NCI-H187 (cell line): ENCODE measurements around the gene PSMD12.
"Not testable (repeated sequence)": the region's sequence is repeated elsewhere in the genome, so short reads cannot be mapped to it uniquely, and the experiment has no call there.

Source experiments
- DNase-seq, 2 experiments: peaks; one replicate each; lab custom pipeline; 2025; lab: John Stamatoyannopoulos, UW

The PSMD12 gene

DNA sequence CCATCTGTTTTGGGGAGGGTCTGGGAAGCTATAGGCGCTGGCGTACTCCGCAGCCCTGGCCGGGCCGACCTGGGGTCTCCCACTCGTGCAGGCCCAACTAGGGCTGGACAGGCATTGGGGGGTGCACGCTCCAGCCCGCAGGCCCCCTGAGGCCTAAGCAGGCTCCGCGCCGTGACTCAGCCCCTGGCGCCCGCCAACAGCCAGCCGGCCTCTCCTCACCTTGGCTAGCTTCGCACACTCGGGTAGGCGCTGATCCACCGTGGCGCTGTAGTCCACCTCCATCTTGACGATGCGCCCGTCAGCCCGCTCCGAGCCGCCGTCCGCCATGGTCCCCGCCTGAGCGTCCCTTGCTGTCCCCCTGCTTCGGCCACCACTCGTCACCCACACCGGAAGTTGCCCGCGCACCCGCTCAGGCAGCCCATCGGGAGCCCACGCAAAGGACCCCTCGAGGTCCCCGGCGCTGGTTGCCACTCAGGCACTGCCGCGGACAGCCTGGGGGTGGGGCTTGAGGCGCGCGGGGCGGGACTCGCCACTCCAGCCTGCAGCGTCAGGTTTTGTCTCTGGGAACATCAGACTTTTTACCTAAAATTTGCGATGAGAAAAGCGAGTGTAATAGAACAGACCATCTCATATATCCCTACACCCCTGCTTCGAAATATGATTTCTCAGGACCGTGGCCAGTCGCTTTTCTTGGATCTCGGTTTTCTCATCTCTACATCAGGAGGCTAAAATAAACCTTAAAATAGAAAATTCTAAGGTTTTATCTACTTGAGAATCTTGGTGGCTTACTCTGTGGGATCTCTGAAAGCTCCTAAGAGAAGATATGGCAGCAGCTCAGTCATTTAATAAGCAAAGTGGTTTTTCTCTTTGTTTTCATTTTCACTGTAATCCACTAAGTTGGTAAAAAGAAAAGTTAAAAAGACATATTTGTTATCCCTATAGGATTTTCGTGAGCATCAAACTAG is at the start of gene PSMD12:
Gene PSMD12, minus strand, starts transcription at position 385 of the 965 bp plus-strand sequence. Its CDS starts 58 bp downstream, at position 327.
- peak; percentile 87 to 90 for DNase-seq

DNA sequence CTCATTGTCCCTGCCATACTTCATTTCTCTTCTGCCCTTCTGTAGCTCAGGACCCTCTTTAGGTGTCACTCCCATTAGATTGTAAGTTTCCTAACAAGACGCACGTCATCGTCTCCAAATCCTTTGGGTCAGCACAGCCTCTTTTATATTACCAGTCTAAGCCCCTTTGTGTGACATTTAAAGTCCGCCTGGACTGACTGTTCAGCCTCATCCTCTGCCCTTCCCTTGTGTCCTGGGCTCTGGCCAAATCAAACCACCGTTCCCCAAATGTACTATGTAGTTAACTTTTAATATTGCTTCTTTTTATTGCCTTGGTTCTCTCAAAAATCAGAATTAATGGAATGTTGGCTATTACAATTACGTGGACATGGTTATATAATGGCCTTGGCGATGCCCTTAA is 48.9 kb upstream of the PSMD12 start:
- DNase-seq, result no peak

GRCh38 chr17:67414559-67414958 is 48.2 kb upstream of the PSMD12 start:
- DNase-seq, result no peak

DNA sequence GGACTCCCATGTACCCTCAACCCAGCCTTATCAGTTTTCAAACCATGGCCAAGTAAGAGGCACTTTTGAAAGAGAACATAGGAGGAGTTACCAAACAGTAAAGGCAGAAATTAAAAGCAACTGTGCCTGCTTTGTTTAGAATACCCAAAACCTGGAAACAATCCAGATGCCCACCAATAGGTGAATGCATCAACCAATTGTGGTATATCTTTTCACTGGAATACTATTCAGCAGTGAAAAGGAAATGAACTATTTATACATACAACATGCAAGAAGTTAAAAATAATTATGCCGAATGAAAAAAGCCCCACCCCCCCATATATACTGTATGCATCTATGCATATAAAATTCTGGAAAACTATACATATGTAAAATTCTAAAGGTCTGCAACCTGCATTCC is 47.8 kb upstream of the PSMD12 start:
- no peak for DNase-seq

DNA sequence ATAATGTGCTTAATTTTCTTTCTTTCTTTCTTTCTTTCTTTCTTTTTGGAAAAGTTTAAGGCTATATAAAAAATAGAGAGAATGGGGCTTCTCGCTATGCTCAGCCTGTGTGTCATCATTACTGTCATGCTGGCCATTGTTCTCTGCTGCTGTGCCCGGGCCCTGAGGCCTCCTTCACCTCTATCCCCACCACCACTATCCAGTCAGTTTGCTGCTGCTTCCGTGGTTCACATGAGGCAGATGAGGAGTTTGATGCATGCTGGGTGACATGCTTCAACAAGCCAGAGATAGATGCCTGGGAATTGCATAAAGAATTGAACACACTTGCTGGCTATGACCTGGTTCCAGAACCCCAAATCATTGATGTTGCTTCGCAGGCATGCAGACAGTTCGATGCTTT is 47.0 kb upstream of the PSMD12 start:
- no peak for DNase-seq

DNA sequence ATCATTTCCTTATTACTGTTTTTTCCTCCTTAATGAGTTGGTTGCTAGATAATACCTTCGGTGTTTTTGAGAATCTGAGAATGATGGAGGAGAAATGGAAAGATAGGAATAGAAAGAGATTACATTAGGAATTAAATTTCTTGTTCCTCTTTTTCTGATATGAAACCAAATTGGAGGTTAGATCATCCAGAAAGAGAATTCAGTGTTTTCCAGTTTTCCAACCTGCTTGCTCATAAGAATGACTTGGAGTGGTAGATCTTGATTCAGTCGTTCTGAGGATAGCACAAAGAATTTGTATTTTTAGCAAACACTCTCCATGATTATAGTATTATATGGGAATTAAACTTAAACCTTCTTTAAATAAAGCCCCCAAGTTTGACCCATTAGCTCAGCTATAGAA is 46.6 kb upstream of the PSMD12 start:
- DNase-seq, result no peak

DNA sequence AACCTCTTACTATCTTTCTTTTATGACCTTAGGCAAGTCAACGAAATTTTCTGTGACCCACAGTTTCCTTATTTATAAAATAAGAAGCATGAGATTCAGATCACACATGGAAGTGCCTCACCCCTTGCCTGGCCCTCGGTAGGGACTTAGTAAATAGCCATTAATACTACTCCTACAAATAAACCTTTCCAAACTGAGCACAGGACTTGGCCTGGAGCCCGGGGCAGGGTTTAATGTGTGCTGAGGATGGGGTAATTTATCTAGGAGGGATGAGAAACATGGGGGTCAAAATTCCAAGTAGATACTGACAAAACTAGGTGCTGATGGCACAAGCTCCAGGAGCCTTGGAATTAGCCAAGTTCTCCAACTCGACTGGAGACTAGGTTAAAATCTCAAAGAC is 45.7 kb upstream of the PSMD12 start:
- DNase-seq, result no peak

GRCh38 chr17:67411397-67411796 is 45.0 kb upstream of the PSMD12 start:
- no peak for DNase-seq

- DNase-seq, result not testable (repeated sequence)
These were observed 42.1 kb upstream of the PSMD12 start for GRCh38 chr17:67408455-67408830.

DNA sequence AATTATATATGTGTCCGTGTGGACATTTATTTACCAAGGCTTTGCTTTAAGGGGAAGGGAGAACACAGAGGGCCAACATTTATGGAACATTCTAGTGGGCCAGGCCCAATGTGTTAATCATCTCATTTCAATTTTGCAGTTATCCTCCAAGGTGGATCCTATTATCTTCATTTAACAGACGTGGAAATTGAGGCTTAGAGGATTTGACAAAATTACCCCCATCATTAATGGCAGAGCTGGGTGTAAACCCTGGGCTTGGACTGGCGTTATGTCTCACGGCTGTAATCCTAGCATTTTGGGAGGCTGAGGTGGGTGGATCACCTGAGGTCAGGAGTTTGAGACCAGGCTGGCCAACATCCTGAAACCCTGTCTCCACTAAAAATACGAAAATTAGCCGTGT is 37.1 kb upstream of the PSMD12 start:
- DNase-seq, result no peak

GRCh38 chr17:67403065-67403464 is 36.7 kb upstream of the PSMD12 start:
- no peak for DNase-seq

GRCh38 chr17:67401598-67402504 is 35.5 kb upstream of the PSMD12 start:
- DNase-seq, result no peak

DNA sequence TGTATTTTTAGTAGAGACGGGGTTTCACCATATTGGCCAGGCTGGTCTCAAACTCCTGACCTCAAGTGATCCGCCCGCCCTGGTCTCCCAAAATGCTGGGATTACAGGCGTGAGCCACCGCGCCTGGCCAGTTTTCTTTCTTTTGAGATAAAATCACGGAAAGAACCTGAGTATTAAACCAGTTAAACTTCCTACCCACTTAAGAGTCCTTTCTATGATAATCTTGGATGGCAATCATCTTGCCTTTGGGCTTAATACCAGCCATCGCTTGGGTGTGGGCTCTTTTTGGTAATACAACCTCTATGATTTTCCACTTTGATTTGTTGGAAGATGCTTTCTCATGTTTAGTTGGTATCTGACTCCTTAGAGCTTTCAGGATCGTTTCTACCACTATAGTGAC is 34.7 kb upstream of the PSMD12 start:
- DNase-seq, result no peak

DNA sequence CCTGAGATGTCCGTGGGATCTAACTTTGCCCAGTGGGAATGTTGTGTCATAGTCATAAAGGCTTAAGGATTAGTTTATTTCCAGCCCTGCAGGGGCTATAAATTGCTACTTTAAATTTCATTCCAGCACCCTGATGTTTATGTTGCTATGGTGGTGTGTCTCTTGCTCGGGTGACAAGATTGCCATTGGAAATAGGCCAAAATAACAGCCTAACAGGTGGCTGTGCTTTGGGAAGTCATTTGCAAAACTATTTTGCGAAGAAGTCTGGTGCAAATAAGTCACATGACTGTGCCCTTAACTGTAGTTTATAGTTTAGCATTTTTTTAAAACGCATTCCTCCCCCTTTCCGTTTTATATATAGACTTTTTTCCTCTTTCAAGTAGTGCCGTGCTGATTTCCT is 33.8 kb upstream of the PSMD12 start:
- no peak for DNase-seq

DNA sequence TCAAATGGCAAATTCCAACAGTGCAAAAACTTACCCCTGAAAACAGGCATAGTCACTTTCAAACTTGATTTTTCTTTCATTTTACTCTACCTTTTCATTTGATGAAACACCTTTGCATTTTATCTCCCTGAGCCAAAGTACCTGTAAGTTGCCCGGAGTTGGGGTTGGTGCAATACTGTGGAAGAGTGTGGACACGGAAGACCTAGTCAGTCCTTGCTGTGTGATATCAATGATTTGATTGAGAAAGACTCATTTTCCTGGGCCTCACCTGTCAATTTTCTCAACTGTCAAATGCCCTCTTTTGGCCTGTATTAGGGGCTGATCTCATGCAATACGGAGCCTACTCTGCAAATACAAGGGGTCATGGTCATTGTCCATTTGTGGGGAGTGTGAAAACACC is 33.3 kb upstream of the PSMD12 start:
- DNase-seq, result no peak

- no peak for DNase-seq
These were observed 27.5 kb upstream of the PSMD12 start for GRCh38 chr17:67393809-67394397.

DNA sequence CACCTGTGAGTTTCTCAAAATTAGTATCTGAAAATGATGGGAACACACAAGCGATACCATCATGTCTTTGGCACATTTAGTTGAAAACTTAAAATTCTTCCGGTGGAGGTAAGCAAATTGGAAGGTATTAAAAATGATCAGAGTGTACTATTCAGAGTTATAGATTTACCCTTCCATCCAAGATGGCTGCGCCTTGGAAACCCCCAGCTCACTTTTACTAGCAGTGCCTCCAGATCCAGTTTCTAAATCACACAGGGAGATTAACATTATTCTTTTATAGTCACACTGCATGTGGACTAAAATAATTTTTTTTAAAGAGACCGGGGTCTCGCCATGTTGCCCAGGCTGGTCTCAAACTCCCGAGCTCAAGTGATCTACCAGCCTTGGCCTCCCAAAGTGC is 25.7 kb upstream of the PSMD12 start:
- DNase-seq, result no peak

DNA sequence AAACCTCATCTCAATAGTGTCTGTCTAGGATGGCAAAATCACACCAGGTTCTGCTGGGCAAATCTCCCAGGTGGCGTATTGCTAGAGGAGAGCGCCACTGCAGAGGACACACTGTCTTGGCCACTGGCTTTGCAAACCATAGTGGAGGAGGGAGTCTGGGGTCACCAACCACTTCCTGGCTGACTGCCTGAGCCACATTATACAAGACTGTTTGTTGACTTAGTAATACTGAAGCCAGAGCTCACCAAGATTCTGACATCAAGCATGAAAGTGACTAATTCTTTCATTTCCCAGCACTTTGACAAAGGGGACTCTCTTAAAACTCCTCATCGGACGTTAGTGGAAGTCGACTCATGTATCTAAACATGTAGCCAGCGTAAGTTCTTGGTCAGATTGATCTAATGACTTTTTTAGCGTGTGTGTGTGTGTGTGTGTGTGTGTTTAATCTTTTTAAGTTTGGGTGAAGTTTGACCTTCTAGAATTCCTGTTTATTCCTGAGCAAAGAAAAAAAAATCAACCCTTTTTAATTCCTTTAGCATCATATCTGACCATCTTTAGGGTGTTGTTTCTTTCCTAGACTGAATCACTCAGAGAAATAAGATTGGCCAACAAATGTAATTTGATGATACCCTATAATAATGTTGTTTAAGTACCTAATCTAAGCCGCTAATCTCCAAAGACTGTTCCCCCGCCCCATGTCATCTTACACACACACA is 24.4 kb upstream of the PSMD12 start:
- DNase-seq, result peak in 1 of 2 experiments; percentile 5

- no peak for DNase-seq
These were observed 23.7 kb upstream of the PSMD12 start for GRCh38 chr17:67390006-67390645.

GRCh38 chr17:67388986-67389385 is 22.6 kb upstream of the PSMD12 start:
- DNase-seq, result no peak

GRCh38 chr17:67388536-67388935 is 22.2 kb upstream of the PSMD12 start:
- not testable (repeated sequence) for DNase-seq
